Amniotic stem cell (primary cell): ENCODE results near the gene TARBP1.
A peak's percentile ranks its signal among the peaks of the same experiment; 100 is the strongest.
"Not testable (repeated sequence)": the region's sequence is repeated elsewhere in the genome, so short reads cannot be mapped to it uniquely, and the experiment has no call there.

Source experiments
- DNase-seq: peaks from one replicate; lab custom pipeline; 2025; lab: John Stamatoyannopoulos, UW

TARBP1 gene

DNA sequence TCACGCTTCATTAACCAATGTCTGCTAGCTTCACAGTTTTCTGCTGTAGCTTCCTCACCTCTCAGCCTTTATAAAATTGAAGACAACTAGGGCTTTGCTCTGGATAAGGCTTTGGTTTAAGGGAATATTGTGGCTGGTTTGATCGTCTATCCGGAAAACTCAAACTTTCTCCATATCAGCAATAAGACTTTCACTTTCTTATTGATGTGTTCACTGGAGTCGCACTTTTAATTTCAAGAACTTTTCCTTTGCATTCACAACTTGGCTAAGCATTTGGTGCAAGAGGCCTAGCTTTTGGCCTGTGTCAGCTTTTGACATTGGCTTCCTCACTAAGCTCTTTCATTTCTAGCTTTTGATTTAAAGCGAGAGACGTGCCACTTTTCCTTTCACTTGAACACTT is 92.9 kb downstream of the TARBP1 start:
- DNase-seq, result no peak

DNA sequence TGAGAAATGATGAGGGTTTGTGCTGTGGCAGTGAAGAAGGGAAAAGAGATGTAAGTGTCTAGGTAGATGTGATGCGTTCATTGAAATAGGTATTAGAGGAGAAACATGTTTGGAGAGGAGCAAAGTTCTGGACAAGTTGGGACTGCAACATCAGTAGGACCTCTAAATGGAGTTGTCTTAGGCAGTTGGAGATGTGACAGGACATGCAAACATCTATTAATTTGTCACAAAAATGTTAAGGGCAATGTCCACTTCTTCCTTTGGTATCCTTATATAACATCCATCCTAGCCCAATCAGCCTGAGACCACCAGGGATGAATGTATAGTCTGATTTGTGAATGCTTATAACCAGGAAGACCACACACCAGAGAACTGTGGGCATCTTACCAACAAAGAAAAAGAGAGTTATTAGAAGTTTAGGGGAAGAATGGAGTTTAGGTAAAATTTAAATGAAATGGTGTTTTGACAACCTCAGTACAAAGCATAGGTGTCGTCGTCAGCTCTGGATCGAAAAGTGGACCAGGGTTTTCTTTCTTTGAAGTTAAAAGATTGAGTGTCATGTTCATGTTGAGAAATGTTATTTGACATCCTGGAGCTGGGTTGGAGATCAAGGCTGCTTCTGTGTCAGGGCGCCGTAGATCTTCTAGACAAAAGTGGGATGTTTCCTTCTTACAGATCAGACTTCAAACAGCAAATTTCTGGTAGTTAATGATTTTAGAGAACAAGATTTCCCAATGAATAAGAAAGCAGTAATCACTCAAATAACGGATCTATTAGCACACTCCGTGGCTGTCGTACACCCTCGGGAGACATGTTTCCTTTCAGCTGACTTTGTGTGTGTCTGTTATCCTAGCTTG is 97.1 kb downstream of the TARBP1 start:
- no peak for DNase-seq

DNA sequence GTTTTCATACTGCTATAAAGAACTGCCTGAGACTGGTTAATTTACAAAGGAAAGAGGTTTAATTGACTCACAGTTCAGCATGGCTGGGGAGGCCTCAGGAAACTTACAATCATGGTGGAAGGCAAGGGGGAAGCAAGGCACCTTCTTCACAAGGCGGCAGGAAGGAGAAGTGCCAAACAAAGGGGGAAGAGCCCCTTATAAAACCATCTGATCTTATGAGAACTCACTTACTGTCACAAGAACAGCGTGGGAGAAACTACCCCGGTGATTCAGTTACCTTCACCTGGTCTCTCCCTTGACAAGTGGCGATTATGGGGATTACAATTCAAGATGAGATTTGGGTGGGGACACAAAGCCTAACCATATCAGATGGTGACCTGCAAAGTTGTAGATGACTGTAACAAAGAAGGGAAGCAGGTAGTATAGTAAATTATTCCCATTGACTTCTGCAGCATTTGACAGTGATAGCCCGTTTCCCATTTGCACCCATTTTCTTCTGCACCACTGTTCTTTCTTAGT is 99.3 kb downstream of the TARBP1 start:
- DNase-seq, result not testable (repeated sequence)

DNA sequence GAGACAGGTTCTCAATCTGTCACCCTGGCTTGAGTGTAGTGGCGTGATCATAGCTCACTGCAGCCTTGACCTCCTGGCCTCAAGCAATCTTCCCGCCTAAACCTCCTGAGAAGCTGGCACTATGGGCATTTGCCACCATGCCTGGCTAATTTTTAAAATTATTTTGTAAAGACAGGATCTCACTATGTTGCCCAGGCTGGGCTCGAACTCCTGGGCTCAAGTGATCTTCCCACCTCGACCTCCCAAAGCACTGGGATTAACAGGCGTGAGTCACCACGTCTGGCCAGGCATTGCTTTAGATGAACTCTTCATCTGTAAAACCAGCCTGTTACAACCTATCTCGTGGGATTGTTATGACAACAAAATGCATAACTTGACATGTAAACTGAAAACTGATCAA is 103.3 kb downstream of the TARBP1 start:
- DNase-seq, result no peak

DNA sequence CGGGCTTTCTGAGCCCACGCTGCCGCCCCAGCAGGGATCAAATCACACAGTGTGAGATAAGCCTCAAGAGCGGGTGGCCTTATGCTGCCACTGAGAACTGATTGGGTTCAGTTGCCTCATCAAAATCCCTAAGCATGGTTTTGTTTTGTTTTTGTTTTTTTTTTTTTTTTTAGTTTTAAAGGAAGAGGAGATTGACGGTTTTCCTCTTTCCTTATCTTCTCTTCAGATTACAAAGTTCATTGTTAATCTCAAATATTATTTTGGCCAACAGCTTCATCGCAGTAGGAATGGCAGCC is 105.1 kb downstream of the TARBP1 start:
- no peak for DNase-seq

DNA sequence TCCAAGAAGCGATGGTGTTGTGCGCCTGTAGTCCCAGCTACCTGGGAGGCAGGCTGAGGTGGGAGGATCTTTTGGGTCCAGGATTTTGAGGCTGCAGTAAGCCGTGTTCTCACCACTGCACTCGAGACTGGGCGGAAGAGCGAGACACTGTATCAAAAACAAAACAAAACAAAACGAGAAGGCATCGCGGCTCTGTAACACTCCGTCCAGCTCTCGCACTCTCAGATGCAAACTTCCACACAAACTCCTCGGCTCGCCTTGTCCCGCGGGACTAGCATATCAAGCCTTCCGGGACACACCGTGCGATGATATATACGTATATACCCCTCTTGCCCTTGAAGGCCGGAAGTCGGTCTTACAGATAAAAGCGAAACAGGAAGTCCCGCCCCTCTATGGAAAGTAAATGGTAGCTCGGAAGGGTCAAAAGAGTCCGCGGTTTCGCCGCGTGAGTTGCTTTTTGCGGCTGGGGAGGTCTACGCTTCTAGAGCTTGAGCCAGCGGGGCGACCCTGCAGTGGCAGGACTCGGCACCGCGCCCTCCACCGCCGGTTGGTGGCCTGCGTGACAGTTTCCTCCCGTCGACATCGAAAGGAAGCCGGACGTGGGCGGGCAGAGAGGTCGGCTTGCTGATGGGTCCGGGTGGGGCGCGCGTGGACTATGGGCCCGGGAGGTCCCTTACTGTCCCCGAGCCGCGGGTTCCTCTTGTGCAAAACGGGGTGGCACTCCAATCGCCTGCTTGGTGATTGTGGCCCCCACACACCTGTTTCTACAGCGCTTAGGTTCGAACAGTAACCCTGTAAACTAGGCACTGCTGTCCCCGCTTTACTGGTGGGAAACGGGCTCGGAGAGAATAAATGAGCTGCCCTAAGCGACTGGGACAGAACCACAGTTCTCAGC is 105.7 kb downstream of the TARBP1 start, which contains the start of gene COA6:
TSS of gene COA6 (plus strand) at position 393 of the 895 bp plus-strand sequence. CDS start at position 404, 11 bp downstream.
- peak; percentile 98 for DNase-seq

DNA sequence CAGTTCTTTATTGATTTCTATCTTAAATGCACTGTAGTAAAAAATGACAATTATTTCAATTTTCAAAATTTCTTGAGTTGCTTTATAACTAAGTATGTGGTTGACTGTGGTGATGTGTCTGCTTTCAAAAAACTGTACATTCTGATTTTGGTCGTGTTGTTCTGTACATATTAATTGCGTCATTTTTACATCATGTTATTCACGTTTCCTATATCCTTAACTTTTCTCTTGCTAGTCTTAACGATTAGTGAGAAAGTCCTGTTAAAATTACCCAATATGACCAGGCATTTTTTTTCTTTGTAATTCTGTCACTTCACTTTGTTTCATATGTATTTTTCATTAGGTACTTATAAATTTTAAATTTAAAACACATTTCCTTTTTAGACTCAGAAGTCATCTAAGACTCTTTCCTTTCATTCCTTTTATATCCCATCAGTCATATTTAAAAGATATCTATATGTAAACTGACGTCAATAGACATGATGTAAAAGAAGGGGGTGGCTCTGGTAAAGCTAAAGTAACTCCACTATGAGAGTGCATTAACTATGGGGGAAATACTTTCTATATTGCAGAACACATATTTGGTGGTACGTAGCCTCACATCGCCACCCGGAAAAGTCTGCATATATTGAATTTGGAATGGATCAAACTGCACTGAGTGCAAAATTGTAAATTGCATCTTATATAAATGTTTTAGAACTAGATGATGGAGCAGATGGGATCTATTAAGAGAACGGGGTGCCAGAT is 106.8 kb downstream of the TARBP1 start:
- no peak for DNase-seq

DNA sequence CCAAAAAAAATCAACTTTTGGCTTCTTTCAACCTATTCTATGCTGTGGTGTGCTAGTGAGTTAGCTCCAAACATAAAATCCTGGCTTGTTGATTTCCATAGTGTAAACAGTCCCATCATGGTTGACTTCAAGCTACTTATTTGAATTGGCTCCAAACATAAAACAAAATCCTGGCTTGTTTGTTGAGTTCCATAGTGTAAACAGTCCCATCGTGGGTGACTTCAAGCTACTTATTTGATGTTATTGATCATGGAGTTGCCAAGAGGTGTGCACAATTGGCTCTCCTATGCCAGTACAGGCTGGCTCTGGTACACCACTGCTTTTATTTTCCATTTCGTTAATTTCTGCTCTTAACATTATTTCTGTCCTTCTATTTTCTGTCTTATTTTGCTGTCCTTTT is 107.6 kb downstream of the TARBP1 start:
- no peak for DNase-seq

DNA sequence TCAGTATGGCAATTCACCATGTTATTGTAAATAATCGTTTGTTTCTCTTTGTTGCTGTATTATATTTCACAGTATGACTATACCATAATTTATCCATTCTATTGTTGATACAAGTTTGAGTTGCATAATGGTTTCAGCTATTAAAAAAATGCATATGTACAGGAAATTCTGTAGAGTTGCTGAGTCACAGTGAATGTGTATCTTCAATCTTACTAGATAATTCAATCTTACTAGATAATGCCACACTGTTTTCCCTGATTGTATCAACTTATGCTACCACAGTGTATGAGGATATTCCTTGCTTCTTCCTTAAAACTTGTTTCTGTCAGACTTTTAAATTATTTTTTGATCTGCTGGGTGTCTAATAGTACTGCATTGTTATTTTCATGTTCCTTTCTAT is 109.2 kb downstream of the TARBP1 start:
- DNase-seq, result no peak

DNA sequence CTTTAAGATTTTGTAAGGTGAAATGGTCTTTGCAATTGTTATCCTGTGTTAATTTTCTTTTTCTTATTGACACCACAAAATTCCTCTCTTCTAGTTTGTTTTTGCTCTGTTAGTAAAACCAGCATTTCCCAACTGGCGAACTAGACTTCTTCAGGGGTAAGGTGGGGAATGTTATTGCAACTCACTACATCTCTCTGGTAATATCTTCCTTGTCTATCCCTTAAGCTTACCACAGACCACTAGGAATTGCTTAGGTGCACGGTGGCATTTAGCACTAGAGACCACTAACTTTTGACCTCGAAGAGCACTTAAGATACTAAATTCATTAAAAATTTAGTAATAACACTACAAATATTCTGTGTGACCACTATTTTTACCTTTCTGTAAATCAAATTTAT is 109.9 kb downstream of the TARBP1 start:
- DNase-seq, result no peak

DNA sequence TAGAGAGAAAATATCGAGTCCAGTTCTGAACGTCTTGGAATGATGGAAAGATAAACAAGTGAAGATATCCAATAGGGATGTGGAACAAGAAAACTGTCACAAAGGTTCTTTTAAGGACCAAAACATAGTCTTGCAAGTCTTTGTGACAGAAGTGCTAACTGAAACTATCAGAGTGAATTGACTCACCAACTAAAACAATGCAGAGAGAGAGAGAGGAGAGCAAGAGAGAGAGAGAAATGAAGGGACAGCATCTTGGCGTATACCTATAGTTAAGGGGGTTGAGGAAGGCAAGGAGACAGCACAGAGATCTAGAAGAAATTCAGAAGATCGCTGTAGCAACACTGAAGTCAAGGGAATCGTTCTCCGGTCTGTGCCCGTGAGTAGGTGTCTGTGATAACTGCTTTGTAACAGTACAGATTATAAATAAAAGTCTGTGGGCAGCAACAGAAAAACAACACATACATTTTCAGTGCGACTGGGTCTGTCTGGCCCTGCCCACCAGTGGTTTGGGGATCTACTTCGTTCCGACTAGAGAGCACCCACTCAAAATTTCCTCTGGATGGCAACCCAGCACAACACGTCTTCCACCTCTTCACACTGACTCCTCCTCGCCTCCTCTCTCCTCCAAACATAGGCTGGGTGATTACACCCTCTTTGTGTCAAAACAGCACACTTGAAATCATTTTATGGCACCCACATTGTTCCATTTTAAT is 110.5 kb downstream of the TARBP1 start:
- DNase-seq, result no peak

DNA sequence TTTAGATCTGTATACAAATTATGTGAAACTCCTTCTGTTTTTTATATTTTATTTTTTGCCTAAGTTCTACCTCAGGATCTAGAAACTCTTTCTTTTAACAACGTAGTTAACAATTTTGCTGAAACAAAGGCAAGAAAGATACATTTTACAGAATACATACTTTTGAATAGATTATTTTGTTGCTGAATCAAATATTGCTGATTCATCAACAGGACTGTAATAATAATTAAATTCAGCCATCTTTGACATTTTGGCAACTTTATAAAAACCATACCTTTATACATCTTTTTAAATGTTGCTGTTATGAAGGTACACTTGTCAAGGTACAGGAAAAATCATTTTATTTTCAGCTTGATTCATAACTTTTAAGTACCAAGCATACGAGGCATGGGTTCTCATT is 116.4 kb downstream of the TARBP1 start:
- DNase-seq, result no peak

DNA sequence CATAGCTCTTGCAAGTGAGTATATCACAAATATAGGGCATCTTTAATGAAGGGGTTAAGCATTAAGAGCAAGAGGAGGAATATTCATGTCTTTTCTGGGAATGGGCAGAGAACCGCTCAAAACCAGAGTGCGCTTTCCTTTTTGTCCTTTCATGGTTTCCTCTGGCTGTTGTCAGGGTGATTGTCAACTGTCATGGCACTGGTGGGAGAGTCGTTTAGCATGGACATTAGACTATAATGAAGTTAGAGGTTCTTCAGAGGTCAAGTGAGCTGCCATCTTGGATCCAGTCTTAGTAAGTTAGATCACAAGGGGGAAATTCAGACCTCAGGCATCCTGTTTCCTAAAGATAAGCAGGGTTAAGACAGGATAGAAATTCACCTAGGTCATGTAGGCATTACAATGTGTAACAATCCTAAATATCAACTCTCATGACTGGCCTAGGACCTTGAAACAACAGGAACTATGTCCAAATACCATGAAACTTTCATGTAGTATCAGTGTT is 117.8 kb downstream of the TARBP1 start:
- no peak for DNase-seq

DNA sequence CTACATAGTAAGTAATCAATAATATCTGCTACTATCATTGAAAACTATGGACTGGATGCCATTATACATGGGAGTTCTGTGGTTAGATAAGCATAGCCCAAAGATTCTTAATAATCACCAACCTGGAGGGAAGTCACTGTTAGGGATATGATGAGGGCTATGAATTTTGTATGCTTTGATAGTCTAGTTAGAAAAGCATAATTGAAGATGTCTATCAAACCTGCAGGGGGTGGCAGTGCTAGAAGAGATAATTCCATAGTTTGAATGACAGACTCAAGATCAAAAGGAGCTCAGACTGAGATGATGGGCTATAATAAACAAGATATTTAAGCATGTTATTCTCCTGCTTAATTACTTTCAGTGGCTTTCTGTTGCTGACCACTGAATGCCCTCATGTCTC is 121.1 kb downstream of the TARBP1 start:
- no peak for DNase-seq

DNA sequence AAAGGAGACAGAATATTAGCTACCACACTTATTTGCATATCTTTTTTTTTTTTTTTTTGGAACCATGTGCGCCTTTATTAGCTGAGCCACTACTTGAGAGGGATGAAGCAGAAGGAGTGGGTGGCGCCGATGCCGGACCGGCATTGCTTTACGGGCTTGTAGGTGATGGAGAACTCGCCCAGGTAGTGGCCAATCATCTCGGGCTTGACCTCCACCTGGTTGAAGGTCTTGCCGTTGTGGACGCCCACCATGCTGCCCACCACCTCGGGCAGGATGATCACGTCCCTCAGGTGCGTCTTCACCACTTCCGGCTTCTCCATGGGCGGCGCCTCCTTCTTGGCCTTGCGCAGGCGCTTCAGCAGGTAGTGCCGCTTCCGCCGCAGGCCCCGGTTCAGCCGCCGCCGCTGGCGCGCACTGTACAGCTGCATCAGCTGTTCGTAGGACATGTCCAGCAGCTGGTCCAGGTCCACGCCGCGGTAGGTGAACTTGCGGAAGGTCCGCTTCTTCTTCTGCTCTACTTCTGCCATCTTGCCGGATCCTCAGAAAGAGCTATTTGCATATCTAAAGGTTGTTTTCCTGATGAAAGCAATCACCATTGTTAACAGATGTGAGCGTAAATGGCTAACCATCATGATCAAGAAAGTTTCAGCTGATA is 122.2 kb downstream of the TARBP1 start:
- not testable (repeated sequence) for DNase-seq

DNA sequence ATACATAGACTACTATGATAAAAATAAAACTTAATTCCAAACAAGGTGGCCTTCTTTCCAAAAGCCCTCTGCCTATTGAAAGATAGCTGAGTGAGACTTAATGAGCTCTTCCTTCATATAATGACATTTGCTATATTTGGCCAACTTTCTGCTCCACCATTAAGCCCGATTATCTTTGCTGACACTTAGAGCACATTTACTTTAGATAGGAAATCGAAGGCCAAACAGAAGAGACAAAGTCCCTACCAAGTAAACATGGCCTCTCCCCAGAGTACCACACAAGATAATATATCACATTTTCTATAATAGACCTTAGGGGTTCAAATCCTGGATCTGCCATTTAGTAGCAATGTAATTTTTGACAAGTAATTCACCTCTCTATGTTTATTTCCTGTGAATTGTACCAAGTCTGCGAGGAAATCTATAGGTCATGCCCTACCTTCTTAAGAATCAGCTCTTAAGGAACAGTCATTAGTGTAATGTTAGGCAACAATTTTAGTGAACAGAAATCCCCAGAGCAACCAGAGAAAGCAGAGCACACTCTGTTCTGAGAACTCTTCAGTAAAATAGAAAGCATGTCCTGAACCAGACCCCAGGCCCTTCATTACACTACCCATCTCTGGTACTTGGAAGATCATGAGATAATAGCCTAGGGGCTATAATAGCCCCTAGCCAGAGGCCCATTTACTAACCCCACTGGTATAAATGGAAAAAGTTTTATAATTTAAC is 123.0 kb downstream of the TARBP1 start:
- DNase-seq, result no peak

DNA sequence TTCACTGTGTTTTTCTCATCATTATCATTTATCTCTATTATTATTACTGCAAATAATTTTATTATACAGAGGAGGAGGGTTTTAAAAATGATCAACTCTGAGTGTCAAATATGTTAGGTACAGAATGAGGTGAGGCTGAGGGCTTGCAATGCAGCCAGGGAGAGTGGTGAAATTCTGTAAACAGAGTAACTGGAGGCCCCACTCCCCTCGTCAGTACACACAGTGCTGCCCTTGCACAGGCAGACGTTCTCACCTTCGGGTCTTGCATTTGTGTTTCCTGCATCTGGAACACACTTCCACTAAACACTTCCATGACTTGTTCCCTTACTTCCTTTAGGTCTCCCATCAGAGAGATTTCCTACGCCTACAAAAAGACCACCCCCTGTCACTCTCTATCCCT is 130.0 kb downstream of the TARBP1 start:
- no peak for DNase-seq

DNA sequence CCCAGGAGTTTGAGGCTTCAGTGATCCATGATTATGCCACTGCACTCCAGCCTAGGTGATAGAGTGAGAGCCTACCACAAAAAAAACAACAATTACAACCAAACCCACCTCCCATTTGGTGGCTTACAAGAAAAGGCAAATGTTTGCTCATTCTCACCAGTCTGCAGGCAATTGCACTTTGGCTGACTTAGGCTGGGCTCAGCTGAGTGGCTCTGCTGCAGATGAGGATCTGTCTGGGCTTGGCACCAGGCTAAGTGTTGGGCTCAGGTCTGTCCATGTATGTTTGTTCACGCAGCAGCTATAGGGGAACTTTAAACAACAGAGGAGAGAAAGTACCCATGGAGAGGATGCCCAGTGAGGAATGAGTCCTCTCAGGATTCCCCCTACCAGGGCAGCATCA is 133.7 kb downstream of the TARBP1 start:
- DNase-seq, result no peak

DNA sequence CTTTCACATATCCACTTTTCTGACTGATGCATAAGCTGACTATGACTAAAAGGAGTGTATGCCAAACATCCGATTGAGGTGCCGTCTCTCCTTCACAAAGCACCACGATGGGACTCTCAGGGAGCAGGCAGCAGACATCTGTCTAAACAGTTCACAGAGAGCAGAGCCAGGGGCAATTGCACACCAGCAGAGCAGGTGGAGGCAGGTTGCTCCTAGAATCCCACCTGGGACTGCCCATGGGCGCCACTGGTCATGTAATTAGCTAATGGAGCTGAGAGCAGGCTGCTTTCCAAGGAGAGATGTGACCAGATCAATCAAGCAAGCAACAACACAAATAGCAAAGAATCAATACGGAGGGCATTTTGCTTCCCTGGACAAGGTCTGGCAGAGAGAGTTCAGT is 136.2 kb downstream of the TARBP1 start:
- DNase-seq, result no peak
